Lung (tissue), 12 donors: ENCODE measurements around the gene MPP1. TPM values are rescaled to one million over a fixed set of nuclear protein-coding genes. Genes with fewer than 3 reads are reported as not detected.
"Not testable (repeated sequence)": the region's sequence is repeated elsewhere in the genome, so short reads cannot be mapped to it uniquely, and the experiment has no call there.

ENCODE experiments used
- ATAC-seq: fragments of 200-7000 bp; cut with Tn5 transposase; one replicate; pipeline ENCODE4 v1.9.1; 2020; ENCODE audit warnings: moderate number of reproducible peaks; ENCODE audit not compliant: insufficient read depth, low FRiP score
- DNase-seq, 3 donors: peaks; one replicate each; pipeline ENCODE4 v3.0.0-alpha.2; 2013 to 2017
- H3K27ac ChIP-seq, 2 donors: one replicate each; pipeline ENCODE4 v1.5.1; 2013; ENCODE audit warnings: mild to moderate bottlenecking in 2 of 2, moderate library complexity in 2 of 2, control low read depth in 1 of 2, inconsistent platforms in 1 of 2, low read depth in 1 of 2, low read length in 1 of 2
- H3K27me3 ChIP-seq, 3 donors: one replicate each; pipeline ENCODE4 v1.5.1; 2013; ENCODE audit warnings: low read length in 2 of 3; ENCODE audit not compliant: control insufficient read depth in 3 of 3, insufficient read depth in 3 of 3
- H3K36me3 ChIP-seq, 4 donors: one replicate each; pipeline ENCODE4 v1.5.1; 2013; ENCODE audit warnings: low read length in 4 of 4, mild to moderate bottlenecking in 1 of 4, moderate library complexity in 1 of 4; ENCODE audit not compliant: control insufficient read depth in 4 of 4, insufficient read depth in 4 of 4
- H3K4me1 ChIP-seq, 5 donors: one replicate each; pipeline ENCODE4 v1.5.1; 2013; ENCODE audit warnings: low read length in 5 of 5, mild to moderate bottlenecking in 2 of 5, moderate library complexity in 1 of 5; ENCODE audit not compliant: control insufficient read depth in 5 of 5, insufficient read depth in 5 of 5
- H3K4me3 ChIP-seq: one replicate; pipeline ENCODE4 v1.5.1; 2013; ENCODE audit warnings: mild to moderate bottlenecking, control low read depth, moderate library complexity
- H3K9ac ChIP-seq, 2 donors: one replicate each; pipeline ENCODE4 v1.5.1; 2013; ENCODE audit warnings: low read length in 2 of 2, control low read depth in 1 of 2; ENCODE audit not compliant: insufficient read depth in 1 of 2
- H3K9me3 ChIP-seq, 4 donors: one replicate each; pipeline ENCODE4 v1.5.1; 2013; ENCODE audit warnings: low read length in 3 of 4, mild to moderate bottlenecking in 1 of 4, moderate library complexity in 1 of 4; ENCODE audit not compliant: control insufficient read depth in 4 of 4, insufficient read depth in 3 of 4
- CTCF ChIP-seq: IDR thresholded peaks from 2 replicates; pipeline ENCODE4 v1.5.1; 2012; ENCODE audit warnings: mild to moderate bottlenecking; ENCODE audit errors: control extremely low read depth, extremely low read depth
- WGBS, 2 donors: extraction: QIAGEN DNeasy Blood & Tissue Kit; methylation state at CpG; one replicate each; pipeline ENCODE4 v1.1.7; 2013; 5-methylcytosine and 5-hydroxymethylcytosine counted together
- polyA plus RNA-seq, 2 donors: library from polyadenylated mRNA; stranded (reverse); fragments of 200-250 nt; gene quantifications; one replicate each; pipeline ENCODE4 v1.2.1, GENCODE V29; 2013
- total RNA-seq, 2 donors: library from RNA; depleted of rRNA in 1 of 2; stranded (reverse); fragments of >200 nt in 1 of 2; gene quantifications; one replicate each; pipeline ENCODE4 v1.2.1, GENCODE V29; 2014 to 2021
- donor health status: control.
- donor health status: control.
- donor health status: Bipolar disorder and iron deficiency.
- donor health status: healthy.
- donor health status: DM: yes; HTN: yes; CAD: no.

The MPP1 gene
- total and polyA plus RNA-seq, 4 donors: 18.6 to 132 (median 56.4) TPM

DNA sequence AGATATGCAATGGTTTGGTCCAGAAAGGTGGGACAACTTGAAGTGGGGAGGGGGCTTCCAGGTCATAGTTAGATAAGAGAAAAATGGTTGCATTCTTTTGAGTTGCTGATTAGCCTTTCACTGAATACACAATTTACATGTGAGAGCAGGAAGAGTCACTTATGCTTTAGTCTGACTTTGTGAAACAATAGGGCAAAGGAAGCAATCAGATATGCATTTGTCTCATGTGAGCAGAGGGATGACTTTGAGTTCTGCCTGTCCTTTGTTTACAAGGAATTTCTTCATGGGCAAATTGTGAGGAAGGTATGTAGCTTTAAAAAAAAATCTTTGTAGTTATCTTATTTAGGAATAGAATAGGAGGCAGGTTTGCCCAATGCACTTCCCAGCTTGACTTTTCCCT is 16.2 kb upstream of the MPP1 start:
- H3K4me1 ChIP-seq: no peaks in the 10 kb centered on the region
- no peak for ATAC-seq

DNA sequence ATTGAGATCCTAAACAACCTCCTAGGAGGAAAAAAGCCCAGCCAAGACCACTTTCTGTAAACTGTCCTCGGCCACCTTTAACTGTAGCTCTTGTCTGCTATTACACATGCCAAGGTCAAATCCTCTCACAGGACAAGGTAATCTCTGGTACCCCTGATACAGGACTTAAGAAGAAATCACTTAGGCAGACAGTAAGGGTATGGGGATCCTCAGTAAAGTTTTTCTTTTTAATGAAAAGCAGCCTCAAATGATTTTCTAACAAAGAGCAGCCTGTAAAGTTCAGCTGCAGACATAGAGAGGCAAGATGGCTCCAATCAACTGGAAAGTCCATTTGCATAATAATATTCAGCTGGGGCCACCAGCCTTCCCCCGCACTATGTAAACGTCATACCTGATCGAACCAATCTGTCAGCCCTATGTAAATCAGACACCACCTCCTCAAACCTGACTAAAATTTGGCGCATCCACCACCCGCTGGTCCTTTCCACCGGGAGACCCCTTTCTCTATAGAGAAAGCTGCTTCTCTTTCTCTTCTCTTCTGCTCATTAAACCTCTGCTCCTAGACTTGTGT is 14.6 kb upstream of the MPP1 start:
- ATAC-seq (no peak), DNase-seq (no peak)
- H3K27me3 ChIP-seq: no peaks in the 10 kb centered on the region
- no peak overlapping the region for H3K9ac ChIP-seq
- no peaks in the 10 kb centered on the region for H3K9me3 ChIP-seq
- TF ChIP-seq CTCF: no peak
- H3K36me3 ChIP-seq: no peaks in the 10 kb centered on the region
- no peak overlapping the region for H3K27ac ChIP-seq
- H3K4me1 ChIP-seq: no peaks in the 10 kb centered on the region
- WGBS, 2 donors: 75 to 95% methylated on average over 7 of the region's 7 CpGs
- no peak overlapping the region for H3K4me3 ChIP-seq

More for the DNA sequence above, 16.2 kb upstream of the MPP1 start:
- no peak overlapping the region for H3K4me3 ChIP-seq
- H3K9me3 ChIP-seq: no peaks in the 10 kb centered on the region
- no peaks in the 10 kb centered on the region for H3K27me3 ChIP-seq
- no peaks in the 10 kb centered on the region for H3K36me3 ChIP-seq
- H3K27ac ChIP-seq: no peak overlapping the region
- TF ChIP-seq CTCF: no peak
- no peak overlapping the region for H3K9ac ChIP-seq
- DNase-seq: no peak

DNA sequence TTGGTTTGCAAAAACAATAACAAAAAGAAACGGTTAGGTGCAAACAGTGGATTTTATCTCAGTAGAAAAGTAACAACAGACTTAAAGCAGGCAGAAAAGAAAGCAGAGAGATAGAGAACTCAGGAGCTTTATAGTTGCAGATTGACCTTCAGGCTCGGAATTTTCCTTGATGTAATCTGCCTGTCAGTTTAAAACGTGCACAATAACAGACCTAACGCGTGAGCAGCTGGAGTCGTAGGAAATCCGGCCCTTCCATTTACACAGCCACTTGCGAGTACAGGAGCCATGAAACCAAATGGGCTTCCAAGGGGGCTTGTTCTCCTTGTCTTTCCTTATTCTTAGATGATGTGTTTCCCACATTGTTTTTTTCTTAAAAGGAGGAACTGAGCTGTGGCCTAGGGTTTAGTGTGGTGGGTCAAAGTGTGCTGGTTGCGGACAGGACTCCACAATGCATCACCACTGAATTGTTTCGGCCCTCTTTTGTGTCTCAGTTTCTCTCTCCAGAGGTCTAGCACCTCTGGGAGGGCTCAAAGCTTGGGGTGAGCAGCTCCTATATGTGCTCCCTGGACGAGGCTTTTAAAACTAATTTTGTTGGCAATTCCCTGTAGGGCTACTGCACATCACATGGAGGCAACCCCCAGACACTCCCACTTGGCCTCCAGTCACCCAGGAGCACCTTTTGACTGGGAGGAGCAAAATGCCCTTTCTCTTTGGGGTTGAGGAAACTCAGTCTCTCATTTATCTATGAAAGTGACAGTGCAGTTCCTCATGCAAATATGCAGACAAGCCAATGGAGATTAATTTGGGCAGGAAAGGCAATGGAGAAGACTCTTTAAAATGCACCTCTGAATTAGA is 13.9 kb upstream of the MPP1 start:
- no peak for ATAC-seq
- WGBS, 2 donors: 65 to 70% methylated on average over 10 to 11 of the region's 11 CpGs

GRCh38 chrX:154817048-154817618 is 11.8 kb upstream of the MPP1 start:
- not testable (repeated sequence) for DNase-seq, H3K4me3 ChIP-seq, H3K27ac ChIP-seq, H3K9ac ChIP-seq, H3K36me3 ChIP-seq, ATAC-seq, H3K9me3 ChIP-seq, H3K4me1 ChIP-seq, H3K27me3 ChIP-seq
- WGBS, 2 donors: 92 to 99% methylated on average over 13 to 19 of the region's 19 CpGs

More for the DNA sequence above, 13.9 kb upstream of the MPP1 start:
- TF ChIP-seq CTCF: no peak
- Histone ChIP-seq H3K4me1 (no peaks in the 10 kb centered on the region), H3K36me3 (no peaks in the 10 kb centered on the region), H3K9me3 (no peaks in the 10 kb centered on the region), H3K4me3 (no peak overlapping the region), H3K27me3 (no peaks in the 10 kb centered on the region), H3K9ac (no peak overlapping the region), H3K27ac (no peak overlapping the region)
- peak in 1 of 3 donors; percentile 30 for DNase-seq

DNA sequence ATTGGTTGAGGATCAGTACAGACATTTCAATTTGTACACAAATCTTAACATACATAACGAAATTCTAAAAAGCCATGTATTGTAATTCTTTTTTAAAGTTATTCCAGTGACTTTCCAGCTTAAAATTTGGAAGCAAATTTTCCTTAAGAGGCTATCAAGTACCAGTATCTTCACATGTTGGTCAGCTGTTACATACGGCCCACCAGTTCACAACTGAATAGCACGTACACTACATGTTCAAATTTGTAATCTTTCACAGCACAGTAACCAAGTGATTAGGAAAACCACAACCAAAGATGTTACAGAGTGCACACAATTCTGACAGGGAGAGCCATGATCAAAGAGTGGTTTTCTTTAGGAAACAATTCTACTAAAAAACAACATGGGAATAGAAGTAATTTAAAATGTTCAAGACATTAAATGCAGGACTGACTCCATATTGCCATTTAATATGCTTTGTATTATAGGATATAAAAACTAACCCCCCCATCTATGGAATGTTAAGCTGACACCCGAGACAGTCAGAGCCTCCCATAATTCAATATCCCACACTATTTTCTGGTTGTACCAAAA is 11.1 kb upstream of the MPP1 start:
- not testable (repeated sequence) for DNase-seq, H3K27ac ChIP-seq, H3K9me3 ChIP-seq, H3K27me3 ChIP-seq, ATAC-seq, H3K4me3 ChIP-seq, H3K9ac ChIP-seq, H3K4me1 ChIP-seq, H3K36me3 ChIP-seq
- WGBS, 2 donors: 75 to 76% methylated on average over 4 of the region's 4 CpGs
